ENCODE data around the gene HSD11B2.
A peak's percentile ranks its signal among the peaks of the same experiment; 100 is the strongest.

HSD11B2 gene

GRCh38 chr16:67454852-67455251 is 23.9 kb downstream of the HSD11B2 start:
- DNase-seq, result no peak

- peak; percentile 60 to 71 (median 69) for DNase-seq
Observed at GRCh38 chr16:67456391-67457081, 25.6 kb downstream of the HSD11B2 start.

- DNase-seq, result no peak
Observed at GRCh38 chr16:67457611-67458010, 26.7 kb downstream of the HSD11B2 start.

- DNase-seq, result no peak
Observed at GRCh38 chr16:67458121-67458641, 27.3 kb downstream of the HSD11B2 start.

GRCh38 chr16:67459066-67459860 is 28.3 kb downstream of the HSD11B2 start:
- peak in 1 of 3 donors; percentile 21 for DNase-seq

GRCh38 chr16:67459861-67460150 is 28.9 kb downstream of the HSD11B2 start:
- DNase-seq, result no peak

GRCh38 chr16:67460168-67460567 is 29.2 kb downstream of the HSD11B2 start:
- DNase-seq, result no peak

- no peak for DNase-seq
Observed at GRCh38 chr16:67460961-67461360, 30.0 kb downstream of the HSD11B2 start.

GRCh38 chr16:67461600-67462278 is 30.8 kb downstream of the HSD11B2 start:
- no peak for DNase-seq

GRCh38 chr16:67462279-67462655 is 31.3 kb downstream of the HSD11B2 start:
- DNase-seq, result no peak

- no peak for DNase-seq
Observed at GRCh38 chr16:67463059-67463458, 32.1 kb downstream of the HSD11B2 start.

GRCh38 chr16:67463691-67464090 is 32.8 kb downstream of the HSD11B2 start:
- DNase-seq, result no peak

GRCh38 chr16:67464565-67464964 is 33.6 kb downstream of the HSD11B2 start:
- no peak for DNase-seq

- DNase-seq, result no peak
Observed at GRCh38 chr16:67466581-67466980, 35.7 kb downstream of the HSD11B2 start.

GRCh38 chr16:67468731-67469130 is 37.8 kb downstream of the HSD11B2 start:
- no peak for DNase-seq

GRCh38 chr16:67470359-67470758 is 39.4 kb downstream of the HSD11B2 start:
- no peak for DNase-seq

- DNase-seq, result no peak
Observed at GRCh38 chr16:67471758-67472384, 41.0 kb downstream of the HSD11B2 start.

GRCh38 chr16:67474551-67475455 is 43.9 kb downstream of the HSD11B2 start:
- peak in 2 of 3 donors; percentile 31 to 37 for DNase-seq

GRCh38 chr16:67477960-67478554 is 47.1 kb downstream of the HSD11B2 start:
- no peak for DNase-seq

GRCh38 chr16:67480833-67481560 is 50.1 kb downstream of the HSD11B2 start, which contains the start of gene ATP6V0D1:
ATP6V0D1 (minus strand) TSS chr16:67481157; CDS start chr16:67481086, 71 bp downstream.
- DNase-seq, result peak; percentile 100
